Neural progenitor cell (in vitro differentiated cells): Measurements from ENCODE around the gene LARGE1. TPM values are rescaled to one million over a fixed set of nuclear protein-coding genes. Genes with fewer than 3 reads are reported as not detected.

Source experiments
- DNase-seq: peaks from one replicate; pipeline ENCODE4 v3.0.0-alpha.2; 2016; ENCODE audit warnings: low spot score
- H2AFZ ChIP-seq: fragments of 200-600 bp; sonication (generic); replicated peaks from 2 replicates; pipeline ENCODE4 v1.6.1; 2016; ENCODE audit warnings: antibody characterized with exemption
- H3F3A ChIP-seq: fragments of 200-600 bp; sonication (generic); 2 replicates; pipeline ENCODE4 v1.6.1; 2016; ENCODE audit warnings: antibody characterized with exemption, low read depth
- H3K27ac ChIP-seq: fragments of 200-600 bp; sonication (generic); 2 replicates; pipeline ENCODE4 v1.5.1; 2016; ENCODE audit warnings: mild to moderate bottlenecking
- H3K27me3 ChIP-seq: fragments of 200-600 bp; sonication (generic); 2 replicates; pipeline ENCODE4 v1.6.1; 2016; ENCODE audit warnings: mild to moderate bottlenecking, moderate library complexity
- H3K36me3 ChIP-seq: fragments of 200-600 bp; sonication (generic); 2 replicates; pipeline ENCODE4 v1.5.1; 2016
- H3K4me1 ChIP-seq: fragments of 200-600 bp; sonication (generic); 2 replicates; pipeline ENCODE4 v1.6.1; 2016; ENCODE audit warnings: mixed run types
- H3K4me2 ChIP-seq: fragments of 200-600 bp; sonication (generic); 2 replicates; pipeline ENCODE4 v1.6.1; 2016
- H3K4me3 ChIP-seq: fragments of 200-600 bp; sonication (generic); 2 replicates; pipeline ENCODE4 v1.5.1; 2016
- H3K79me2 ChIP-seq: fragments of 200-600 bp; sonication (generic); 2 replicates; pipeline ENCODE4 v1.6.1; 2016; ENCODE audit warnings: low read depth
- H3K9ac ChIP-seq: fragments of 200-600 bp; sonication (generic); 2 replicates; pipeline ENCODE4 v1.6.1; 2016
- H3K9me3 ChIP-seq: fragments of 200-600 bp; sonication (generic); 2 replicates; pipeline ENCODE4 v1.5.1; 2016; ENCODE audit warnings: low read depth
- H4K20me1 ChIP-seq: fragments of 200-600 bp; sonication (generic); 2 replicates; pipeline ENCODE4 v1.6.1; 2016; ENCODE audit warnings: low read depth
- H3K27ac Mint-ChIP-seq: 3 replicates; pipeline ENCODE4 v1.8.0; 2021; ENCODE audit warnings: mixed read lengths
- H3K27me3 Mint-ChIP-seq: 2 replicates; pipeline ENCODE4 v1.8.0; 2022; ENCODE audit warnings: low read depth, mild to moderate bottlenecking, inconsistent platforms, moderate library complexity, mixed read lengths; ENCODE audit not compliant: insufficient read depth
- H3K36me3 Mint-ChIP-seq: 3 replicates; pipeline ENCODE4 v1.8.0; 2021; ENCODE audit warnings: mixed read lengths
- H3K4me1 Mint-ChIP-seq: 3 replicates; pipeline ENCODE4 v1.8.0; 2021; ENCODE audit warnings: mixed read lengths
- H3K4me3 Mint-ChIP-seq: 3 replicates; pipeline ENCODE4 v1.8.0; 2021; ENCODE audit warnings: mild to moderate bottlenecking, moderate library complexity, mixed read lengths
- H3K9me3 Mint-ChIP-seq: 3 replicates; pipeline ENCODE4 v1.8.0; 2020; ENCODE audit warnings: mixed read lengths
- EZH2 ChIP-seq: fragments of 200-600 bp; sonication (generic); IDR thresholded peaks from 2 replicates; pipeline ENCODE4 v1.6.1; 2017; ENCODE audit warnings: antibody characterized with exemption, mild to moderate bottlenecking, moderate library complexity
- EZH2phosphoT487 ChIP-seq: fragments of 200-600 bp; sonication (generic); IDR thresholded peaks from 2 replicates; pipeline ENCODE4 v1.6.1; 2017; ENCODE audit warnings: antibody characterized with exemption
- total RNA-seq: library from RNA; depleted of rRNA; stranded (reverse); fragments of >200 nt; gene quantifications from 2 replicates; pipeline ENCODE4 v1.2.3, GENCODE V29; 2015; ENCODE audit warnings: low replicate concordance
- TF ChIP-seq, protein P1 (sequence below): fragments of 200-600 bp; sonication (generic); IDR thresholded peaks from 2 replicates; pipeline ENCODE4 v1.5.1; 2017; ENCODE audit warnings: antibody characterized with exemption, mild to moderate bottlenecking

The LARGE1 gene
- total RNA-seq, 1 donor from 2014 or later, result 24.9 TPM

GRCh38 chr22:33476716-33477115 is 443.6 kb downstream of the LARGE1 start:
- Histone ChIP-seq H3K9ac (no peak overlapping the region), H2AFZ (no peak overlapping the region), H3K4me2 (no peak overlapping the region), H3K27ac (no peak overlapping the region), H3K27me3 (no peaks in the 10 kb centered on the region), H3K9me3 (no peaks in the 10 kb centered on the region), H4K20me1 (peaks cover 7% of the 10 kb centered on the region), H3K4me1 (peaks cover 27% of the 10 kb centered on the region), H3K79me2 (no peaks in the 10 kb centered on the region), H3K4me3 (no peak overlapping the region), H3K36me3 (no peaks in the 10 kb centered on the region), H3F3A (peaks cover 10% of the 10 kb centered on the region)
- peaks cover 2% of the 10 kb centered on the region for H3K27me3 Mint-ChIP-seq
- TF ChIP-seq, protein P1, sequence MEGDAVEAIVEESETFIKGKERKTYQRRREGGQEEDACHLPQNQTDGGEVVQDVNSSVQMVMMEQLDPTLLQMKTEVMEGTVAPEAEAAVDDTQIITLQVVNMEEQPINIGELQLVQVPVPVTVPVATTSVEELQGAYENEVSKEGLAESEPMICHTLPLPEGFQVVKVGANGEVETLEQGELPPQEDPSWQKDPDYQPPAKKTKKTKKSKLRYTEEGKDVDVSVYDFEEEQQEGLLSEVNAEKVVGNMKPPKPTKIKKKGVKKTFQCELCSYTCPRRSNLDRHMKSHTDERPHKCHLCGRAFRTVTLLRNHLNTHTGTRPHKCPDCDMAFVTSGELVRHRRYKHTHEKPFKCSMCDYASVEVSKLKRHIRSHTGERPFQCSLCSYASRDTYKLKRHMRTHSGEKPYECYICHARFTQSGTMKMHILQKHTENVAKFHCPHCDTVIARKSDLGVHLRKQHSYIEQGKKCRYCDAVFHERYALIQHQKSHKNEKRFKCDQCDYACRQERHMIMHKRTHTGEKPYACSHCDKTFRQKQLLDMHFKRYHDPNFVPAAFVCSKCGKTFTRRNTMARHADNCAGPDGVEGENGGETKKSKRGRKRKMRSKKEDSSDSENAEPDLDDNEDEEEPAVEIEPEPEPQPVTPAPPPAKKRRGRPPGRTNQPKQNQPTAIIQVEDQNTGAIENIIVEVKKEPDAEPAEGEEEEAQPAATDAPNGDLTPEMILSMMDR, result no peak
- TF ChIP-seq EZH2 (no peak), EZH2phosphoT487 (no peak)
- peaks cover 38% of the 10 kb centered on the region for H3K4me1 Mint-ChIP-seq
- no peak overlapping the region for H3K4me3 Mint-ChIP-seq
- H3K27ac Mint-ChIP-seq, result peak overlapping the region; percentile 81
- DNase-seq, result no peak
- no peaks in the 10 kb centered on the region for H3K36me3 Mint-ChIP-seq
- no peaks in the 10 kb centered on the region for H3K9me3 Mint-ChIP-seq

- no peaks in the 10 kb centered on the region for H3K36me3 ChIP-seq
- H3K9ac ChIP-seq, result no peak overlapping the region
- H3K27me3 Mint-ChIP-seq, result peaks cover 2% of the 10 kb centered on the region
- H3K27ac Mint-ChIP-seq, result peak overlapping the region; percentile 20
- TF ChIP-seq EZH2phosphoT487, result no peak
- no peak for TF ChIP-seq EZH2
- TF ChIP-seq, protein P1, result no peak
- H3K4me3 Mint-ChIP-seq, result no peak overlapping the region
- H3K4me3 ChIP-seq, result no peak overlapping the region
- H3K4me2 ChIP-seq, result no peak overlapping the region
- H3K27ac ChIP-seq, result no peak overlapping the region
- peaks cover 38% of the 10 kb centered on the region for H3K4me1 Mint-ChIP-seq
- peaks cover 27% of the 10 kb centered on the region for H3K4me1 ChIP-seq
- no peaks in the 10 kb centered on the region for H3K79me2 ChIP-seq
- no peak overlapping the region for H2AFZ ChIP-seq
- peaks cover 10% of the 10 kb centered on the region for H3F3A ChIP-seq
- no peaks in the 10 kb centered on the region for H3K9me3 ChIP-seq
- H3K9me3 Mint-ChIP-seq, result no peaks in the 10 kb centered on the region
- peaks cover 7% of the 10 kb centered on the region for H4K20me1 ChIP-seq
- H3K27me3 ChIP-seq, result no peaks in the 10 kb centered on the region
- no peak for DNase-seq
- no peaks in the 10 kb centered on the region for H3K36me3 Mint-ChIP-seq
These were observed 444.1 kb downstream of the LARGE1 start for GRCh38 chr22:33476206-33476605.

- H3K9ac ChIP-seq, result no peak overlapping the region
- peaks cover 10% of the 10 kb centered on the region for H3F3A ChIP-seq
- H3K9me3 ChIP-seq, result no peaks in the 10 kb centered on the region
- no peak overlapping the region for H3K4me3 Mint-ChIP-seq
- H3K36me3 Mint-ChIP-seq, result no peaks in the 10 kb centered on the region
- no peaks in the 10 kb centered on the region for H3K9me3 Mint-ChIP-seq
- no peak for DNase-seq
- no peak overlapping the region for H2AFZ ChIP-seq
- H3K79me2 ChIP-seq, result no peaks in the 10 kb centered on the region
- peaks cover 2% of the 10 kb centered on the region for H3K27me3 Mint-ChIP-seq
- H3K4me2 ChIP-seq, result no peak overlapping the region
- no peaks in the 10 kb centered on the region for H3K27me3 ChIP-seq
- peaks cover 27% of the 10 kb centered on the region for H3K4me1 ChIP-seq
- no peak for TF ChIP-seq EZH2
- TF ChIP-seq, protein P1, result no peak
- no peak for TF ChIP-seq EZH2phosphoT487
- H3K27ac ChIP-seq, result no peak overlapping the region
- H3K27ac Mint-ChIP-seq, result no peak overlapping the region
- H3K4me1 Mint-ChIP-seq, result peaks cover 38% of the 10 kb centered on the region
- no peaks in the 10 kb centered on the region for H3K36me3 ChIP-seq
- H3K4me3 ChIP-seq, result no peak overlapping the region
- peaks cover 7% of the 10 kb centered on the region for H4K20me1 ChIP-seq
These were observed 445.7 kb downstream of the LARGE1 start for GRCh38 chr22:33474587-33474986.
